Measurements from ENCODE around the gene SLC6A14. TPM values are rescaled to one million over a fixed set of nuclear protein-coding genes. Genes with fewer than 3 reads are reported as not detected.

SLC6A14 gene
- total RNA-seq, 4 donors from 2014 or later: not detected

DNA sequence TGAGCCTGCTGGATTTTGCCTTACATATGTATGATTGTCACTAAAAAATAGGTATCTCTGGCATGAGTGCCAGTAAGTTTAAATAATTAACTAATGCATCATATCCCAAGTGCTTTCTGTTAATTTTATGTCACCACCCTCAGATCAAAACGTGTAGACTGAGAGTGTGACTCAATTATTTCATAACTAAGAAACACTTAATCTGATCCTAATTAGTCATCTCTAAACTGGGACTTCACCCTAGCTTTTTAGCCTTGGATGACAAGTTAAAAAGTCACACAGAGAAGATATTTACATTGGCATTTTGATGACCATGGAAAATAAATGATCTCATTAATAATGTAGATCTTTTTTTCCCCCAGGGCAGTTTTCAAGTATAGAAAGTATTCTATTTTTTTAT lies 23.1 kb upstream of the SLC6A14 start:
- H3K36me3 ChIP-seq: no peaks in the 10 kb centered on the region
- DNase-seq (ENCODE audit: extremely low spot score): no peak
- no peak overlapping the region for H3K4me3 ChIP-seq
- no peak overlapping the region for H3K27ac ChIP-seq (replicated peaks in 1 of 4)
- TF ChIP-seq, protein P1, sequence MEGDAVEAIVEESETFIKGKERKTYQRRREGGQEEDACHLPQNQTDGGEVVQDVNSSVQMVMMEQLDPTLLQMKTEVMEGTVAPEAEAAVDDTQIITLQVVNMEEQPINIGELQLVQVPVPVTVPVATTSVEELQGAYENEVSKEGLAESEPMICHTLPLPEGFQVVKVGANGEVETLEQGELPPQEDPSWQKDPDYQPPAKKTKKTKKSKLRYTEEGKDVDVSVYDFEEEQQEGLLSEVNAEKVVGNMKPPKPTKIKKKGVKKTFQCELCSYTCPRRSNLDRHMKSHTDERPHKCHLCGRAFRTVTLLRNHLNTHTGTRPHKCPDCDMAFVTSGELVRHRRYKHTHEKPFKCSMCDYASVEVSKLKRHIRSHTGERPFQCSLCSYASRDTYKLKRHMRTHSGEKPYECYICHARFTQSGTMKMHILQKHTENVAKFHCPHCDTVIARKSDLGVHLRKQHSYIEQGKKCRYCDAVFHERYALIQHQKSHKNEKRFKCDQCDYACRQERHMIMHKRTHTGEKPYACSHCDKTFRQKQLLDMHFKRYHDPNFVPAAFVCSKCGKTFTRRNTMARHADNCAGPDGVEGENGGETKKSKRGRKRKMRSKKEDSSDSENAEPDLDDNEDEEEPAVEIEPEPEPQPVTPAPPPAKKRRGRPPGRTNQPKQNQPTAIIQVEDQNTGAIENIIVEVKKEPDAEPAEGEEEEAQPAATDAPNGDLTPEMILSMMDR (IDR thresholded peaks at IDR 0.05): no peak
- no peak for TF ChIP-seq EP300 (IDR thresholded peaks at IDR 0.05)
- TF ChIP-seq POLR2AphosphoS5 (IDR thresholded peaks at IDR 0.05): no peak
- TF ChIP-seq POLR2A (IDR thresholded peaks at IDR 0.05; ENCODE audit: low read depth): no peak
- no peaks in the 10 kb centered on the region for H3K4me1 ChIP-seq
- no peaks in the 10 kb centered on the region for H3K27me3 ChIP-seq
- no peaks in the 10 kb centered on the region for H3K9me3 ChIP-seq
- WGBS: 12% methylated on average over 1 of the region's 1 CpG
- intact Hi-C loops (cut with DNase I): no loop called here

DNA sequence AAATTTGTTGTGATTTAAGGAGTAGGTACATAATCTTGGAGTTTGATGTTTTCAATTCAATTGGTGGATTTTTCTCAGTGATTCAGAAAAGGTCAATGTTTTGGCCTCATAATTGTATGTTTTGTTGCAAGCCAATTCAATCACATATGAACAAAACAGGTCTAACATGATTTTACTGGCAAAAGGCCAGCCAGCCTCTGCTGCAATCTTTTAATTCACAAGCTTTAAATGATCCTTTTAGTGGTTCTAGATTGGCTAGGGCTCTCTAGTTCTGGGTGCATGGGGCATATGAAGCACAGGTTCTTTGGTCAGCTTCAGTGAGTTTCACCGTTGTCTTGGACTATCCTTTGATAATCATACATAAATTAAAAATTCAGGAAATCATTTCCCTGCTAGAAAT lies 19.2 kb upstream of the SLC6A14 start:
- 67% methylated on average over 1 of the region's 1 CpG for WGBS
- Histone ChIP-seq H3K27ac (replicated peaks in 1 of 4) (no peak overlapping the region), H3K4me1 (no peaks in the 10 kb centered on the region), H3K9me3 (no peaks in the 10 kb centered on the region), H3K27me3 (no peaks in the 10 kb centered on the region), H3K36me3 (no peaks in the 10 kb centered on the region), H3K4me3 (no peak overlapping the region)
- DNase-seq (ENCODE audit: extremely low spot score): no peak
- no peak for TF ChIP-seq POLR2AphosphoS5 (IDR thresholded peaks at IDR 0.05)
- TF ChIP-seq, protein P1 (IDR thresholded peaks at IDR 0.05): no peak
- no peak for TF ChIP-seq EP300 (IDR thresholded peaks at IDR 0.05)
- TF ChIP-seq POLR2A (IDR thresholded peaks at IDR 0.05; ENCODE audit: low read depth): no peak
- intact Hi-C loops (cut with DNase I): no loop called here

DNA sequence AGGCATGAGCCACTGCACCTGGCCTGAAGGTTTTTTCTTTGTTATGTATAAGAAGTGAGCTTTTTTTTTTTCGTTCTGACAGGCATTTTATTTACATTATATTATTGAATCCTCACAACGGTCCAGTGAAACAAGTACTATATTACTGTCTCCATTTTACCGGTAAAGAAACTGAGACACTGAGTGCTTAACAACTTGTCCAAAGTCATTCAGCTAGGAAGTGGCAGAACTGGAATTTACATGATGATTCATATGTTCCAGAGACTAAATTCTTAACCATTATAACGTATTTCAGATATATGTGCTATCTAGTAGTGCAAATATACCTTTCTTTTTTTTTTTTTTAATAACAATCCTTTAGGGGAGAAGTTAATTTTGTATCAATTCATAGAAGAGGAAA lies 18.4 kb upstream of the SLC6A14 start:
- TF ChIP-seq, protein P1 (IDR thresholded peaks at IDR 0.05): no peak
- no peak for TF ChIP-seq POLR2A (IDR thresholded peaks at IDR 0.05; ENCODE audit: low read depth)
- no peak for TF ChIP-seq POLR2AphosphoS5 (IDR thresholded peaks at IDR 0.05)
- TF ChIP-seq EP300 (IDR thresholded peaks at IDR 0.05): no peak
- whole genome bisulfite sequencing: 53% methylated on average over 4 of the region's 4 CpGs
- no peaks in the 10 kb centered on the region for H3K9me3 ChIP-seq
- intact Hi-C loops (cut with DNase I): no loop called here
- no peaks in the 10 kb centered on the region for H3K4me1 ChIP-seq
- no peak overlapping the region for H3K27ac ChIP-seq (replicated peaks in 1 of 4)
- H3K27me3 ChIP-seq: no peaks in the 10 kb centered on the region
- no peaks in the 10 kb centered on the region for H3K36me3 ChIP-seq
- DNase-seq (ENCODE audit: extremely low spot score): no peak
- no peak overlapping the region for H3K4me3 ChIP-seq

DNA sequence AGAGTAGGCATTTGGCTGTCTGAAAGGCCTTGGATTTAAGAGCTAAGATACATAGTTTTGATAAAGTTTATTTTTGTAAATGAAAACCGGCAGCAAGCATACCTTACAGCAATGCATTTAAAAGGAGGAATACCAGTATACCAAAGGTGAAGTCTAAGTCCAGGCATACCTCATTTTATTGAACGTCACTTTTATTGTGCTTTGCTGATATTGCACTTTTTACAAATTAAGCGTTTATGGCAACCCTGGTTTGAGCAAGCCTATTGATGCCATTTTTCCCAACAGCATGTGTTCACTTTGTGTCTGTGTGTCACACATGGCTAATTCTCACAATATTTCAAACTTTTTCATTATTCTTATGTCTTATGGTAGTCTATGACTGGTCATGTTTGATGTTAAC lies 8.4 kb upstream of the SLC6A14 start:
- Histone ChIP-seq H3K4me1 (no peaks in the 10 kb centered on the region), H3K4me3 (no peak overlapping the region), H3K9me3 (no peaks in the 10 kb centered on the region), H3K27ac (replicated peaks in 1 of 4) (no peak overlapping the region), H3K27me3 (no peaks in the 10 kb centered on the region), H3K36me3 (no peaks in the 10 kb centered on the region)
- DNase-seq (ENCODE audit: extremely low spot score): no peak
- WGBS: 83% methylated on average over 3 of the region's 3 CpGs
- intact Hi-C loops (cut with DNase I): no loop called here
- TF ChIP-seq, protein P1 (IDR thresholded peaks at IDR 0.05): no peak
- TF ChIP-seq EP300 (IDR thresholded peaks at IDR 0.05) (no peak), POLR2AphosphoS5 (IDR thresholded peaks at IDR 0.05) (no peak), POLR2A (IDR thresholded peaks at IDR 0.05; ENCODE audit: low read depth) (no peak)

DNA sequence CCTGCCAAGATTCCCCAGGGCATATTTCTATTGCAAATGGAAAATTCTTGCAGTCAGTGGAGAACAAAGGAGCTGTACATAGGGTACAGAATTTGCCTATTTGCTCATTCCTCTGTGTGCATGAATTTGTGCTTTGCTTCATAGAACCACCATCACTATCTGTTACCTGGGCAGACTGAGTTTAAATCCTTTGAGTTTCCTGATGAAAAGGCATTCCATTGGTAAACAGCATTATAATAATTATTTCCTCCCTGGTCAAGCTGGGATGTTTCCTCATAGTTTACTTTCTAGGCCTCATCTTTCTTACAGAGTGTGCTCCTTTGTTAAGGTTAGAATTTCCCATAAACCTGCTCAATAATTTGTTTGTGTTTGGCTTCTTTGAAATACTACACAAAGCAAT lies 809 bp upstream of the SLC6A14 start:
- Histone ChIP-seq H3K9me3 (no peaks in the 10 kb centered on the region), H3K4me3 (no peak overlapping the region), H3K4me1 (no peaks in the 10 kb centered on the region), H3K36me3 (no peaks in the 10 kb centered on the region), H3K27me3 (peaks cover 0 to 6% (median 0%) of the 10 kb centered on the region in 4 donors), H3K27ac (replicated peaks in 1 of 4) (no peak overlapping the region)
- intact Hi-C loops (cut with DNase I): no loop called here
- no peak for DNase-seq (ENCODE audit: extremely low spot score)
- no peak for TF ChIP-seq EP300 (IDR thresholded peaks at IDR 0.05)
- TF ChIP-seq POLR2AphosphoS5 (IDR thresholded peaks at IDR 0.05): no peak
- TF ChIP-seq POLR2A (IDR thresholded peaks at IDR 0.05; ENCODE audit: low read depth): no peak
- TF ChIP-seq, protein P1 (IDR thresholded peaks at IDR 0.05): no peak
